OCI-LY3 (cell line): ENCODE results near the gene KIF20A.

Experiments
- H2AFZ ChIP-seq: fragments of 200-600, 300-600 bp; shearing (Covaris generic); 2 replicates; pipeline ENCODE4 v1.6.0; 2014; ENCODE audit warnings: antibody characterized with exemption, low read depth, low read length
- H3K27ac ChIP-seq: fragments of 200-600, 300-600 bp; sonication (generic); 2 replicates; pipeline ENCODE4 v1.5.1; 2014; ENCODE audit warnings: mild to moderate bottlenecking, low read length, moderate library complexity, mixed read lengths
- H3K27me3 ChIP-seq: fragments of 200-600, 300-600 bp; sonication (generic); 2 replicates; pipeline ENCODE4 v1.6.1; 2014; ENCODE audit warnings: low read depth, low read length, mixed read lengths
- H3K36me3 ChIP-seq: fragments of 200-600, 300-600 bp; sonication (generic); replicated peaks from 2 replicates; pipeline ENCODE3; 2014; ENCODE audit warnings: low read depth, low read length, mixed read lengths
- H3K4me1 ChIP-seq: fragments of 300-600, 200-600 bp; sonication (generic); 2 replicates; pipeline ENCODE4 v1.6.1; 2014; ENCODE audit warnings: low read length, mixed read lengths
- H3K4me2 ChIP-seq: fragments of 200-600, 300-600 bp; sonication (generic); 2 replicates; pipeline ENCODE4 v1.6.1; 2014; ENCODE audit warnings: low read length, mixed read lengths
- H3K4me3 ChIP-seq: fragments of 300-600, 200-600 bp; sonication (generic); 2 replicates; pipeline ENCODE4 v1.5.1; 2014; ENCODE audit warnings: antibody characterized with exemption, mild to moderate bottlenecking, low read length, moderate library complexity
- H3K79me2 ChIP-seq: fragments of 300-600, 200-600 bp; shearing (Covaris generic); 2 replicates; pipeline ENCODE4 v1.6.1; 2014; ENCODE audit warnings: mild to moderate bottlenecking, low read length, mixed read lengths
- H3K9ac ChIP-seq: fragments of 300-600, 200-600 bp; shearing (Covaris generic); 2 replicates; pipeline ENCODE4 v1.6.0; 2014; ENCODE audit warnings: mild to moderate bottlenecking, low read length, moderate library complexity
- H3K9me3 ChIP-seq: fragments of 200-600, 300-600 bp; shearing (Covaris generic); 2 replicates; pipeline ENCODE4 v1.6.1; 2014; ENCODE audit warnings: low read length, mixed read lengths; ENCODE audit not compliant: insufficient read depth
- H4K20me1 ChIP-seq: fragments of 200-600, 300-600 bp; sonication (generic); 2 replicates; pipeline ENCODE4 v1.6.1; 2016; ENCODE audit warnings: low read length, mixed read lengths; ENCODE audit not compliant: insufficient read depth
- CTCF ChIP-seq: fragments of 200-600, 300-600 bp; sonication (generic); IDR thresholded peaks from 2 replicates; pipeline ENCODE4 v1.5.1; 2014; ENCODE audit warnings: antibody characterized with exemption, low read length, low read depth
- EZH2phosphoT487 ChIP-seq: fragments of 200-600 bp; shearing (Covaris generic); IDR thresholded peaks from 2 replicates; pipeline ENCODE4 v1.6.1; 2018; ENCODE audit warnings: antibody characterized with exemption, mixed run types, low read depth

Gene KIF20A

GRCh38 chr5:138179277-138179857 lies 455 bp downstream of the KIF20A start:
- Histone ChIP-seq H3K27me3 (no peaks in the 10 kb centered on the region), H3K4me2 (peak overlapping the region; percentile 89), H4K20me1 (no peaks in the 10 kb centered on the region), H3K9me3 (no peaks in the 10 kb centered on the region), H3K36me3 (peaks cover 36% of the 10 kb centered on the region), H3K9ac (peak overlapping the region; percentile 88), H3K4me3 (peak overlapping the region; percentile 90), H3K79me2 (peaks cover 51% of the 10 kb centered on the region), H3K27ac (peak overlapping the region; percentile 70), H3K4me1 (peaks cover 3% of the 10 kb centered on the region), H2AFZ (peak overlapping the region; percentile 78)
- TF ChIP-seq EZH2phosphoT487 (no peak), CTCF (no peak)

- Histone ChIP-seq H3K4me2 (peak overlapping the region; percentile 89), H2AFZ (no peak overlapping the region), H3K27ac (peak overlapping the region; percentile 70), H3K79me2 (peaks cover 51% of the 10 kb centered on the region), H3K27me3 (no peaks in the 10 kb centered on the region), H3K9me3 (no peaks in the 10 kb centered on the region), H3K4me1 (peaks cover 4% of the 10 kb centered on the region), H4K20me1 (no peaks in the 10 kb centered on the region), H3K9ac (peak overlapping the region; percentile 88), H3K4me3 (peak overlapping the region; percentile 90), H3K36me3 (peaks cover 45% of the 10 kb centered on the region)
- TF ChIP-seq CTCF (peak; percentile 61), EZH2phosphoT487 (no peak)
These were observed 1.4 kb downstream of the KIF20A start for GRCh38 chr5:138180183-138180782.

- H2AFZ ChIP-seq, result no peak overlapping the region
- peaks cover 50% of the 10 kb centered on the region for H3K36me3 ChIP-seq
- no peak overlapping the region for H3K4me3 ChIP-seq
- H3K27me3 ChIP-seq, result no peaks in the 10 kb centered on the region
- no peaks in the 10 kb centered on the region for H4K20me1 ChIP-seq
- no peak overlapping the region for H3K27ac ChIP-seq
- peaks cover 51% of the 10 kb centered on the region for H3K79me2 ChIP-seq
- TF ChIP-seq EZH2phosphoT487, result no peak
- no peak for TF ChIP-seq CTCF
- no peak overlapping the region for H3K9ac ChIP-seq
- H3K9me3 ChIP-seq, result no peaks in the 10 kb centered on the region
- no peak overlapping the region for H3K4me2 ChIP-seq
- peaks cover 9% of the 10 kb centered on the region for H3K4me1 ChIP-seq
These were observed 1.9 kb downstream of the KIF20A start for GRCh38 chr5:138180841-138181240.

GRCh38 chr5:138182808-138183207 lies 3.9 kb downstream of the KIF20A start:
- Histone ChIP-seq H3K79me2 (peaks cover 32% of the 10 kb centered on the region), H2AFZ (no peak overlapping the region), H3K4me2 (no peak overlapping the region), H3K27ac (no peak overlapping the region), H3K4me1 (peaks cover 12% of the 10 kb centered on the region), H3K4me3 (no peak overlapping the region), H3K9ac (no peak overlapping the region), H4K20me1 (no peaks in the 10 kb centered on the region), H3K27me3 (no peaks in the 10 kb centered on the region), H3K36me3 (peaks cover 63% of the 10 kb centered on the region), H3K9me3 (no peaks in the 10 kb centered on the region)
- TF ChIP-seq EZH2phosphoT487, result no peak
- TF ChIP-seq CTCF, result no peak
